Colon (tissue), 2 donors: ENCODE measurements around the gene CXCL16.
"Not testable (repeated sequence)": the region's sequence is repeated elsewhere in the genome, so short reads cannot be mapped to it uniquely, and the experiment has no call there.

Source experiments
- FAIRE-seq: peaks from 2 replicates; lab custom pipeline; 2012; peaks lifted over from hg19 to GRCh38; lab: Jason Lieb, UNC
- donor health status: control.
- donor health status: control.

CXCL16 gene

DNA sequence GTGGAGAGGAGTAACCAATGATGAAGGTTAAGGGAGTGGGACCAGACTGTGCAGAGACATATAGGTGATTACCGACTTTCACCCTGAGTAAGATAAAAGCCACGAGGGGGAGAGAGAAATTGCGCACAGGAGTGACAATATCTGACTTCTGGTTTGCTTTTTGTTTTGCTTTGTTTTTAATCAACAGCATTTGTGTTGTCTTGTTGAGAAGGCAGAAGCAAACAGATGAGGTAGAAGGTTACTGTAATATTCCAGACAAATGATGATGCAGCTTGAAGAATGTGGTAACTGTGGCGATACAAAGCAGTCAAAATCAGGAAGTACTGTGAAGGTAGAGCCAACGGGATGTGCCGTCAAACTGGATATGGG, 43.3 kb downstream of the CXCL16 start:
- no peak for FAIRE-seq

DNA sequence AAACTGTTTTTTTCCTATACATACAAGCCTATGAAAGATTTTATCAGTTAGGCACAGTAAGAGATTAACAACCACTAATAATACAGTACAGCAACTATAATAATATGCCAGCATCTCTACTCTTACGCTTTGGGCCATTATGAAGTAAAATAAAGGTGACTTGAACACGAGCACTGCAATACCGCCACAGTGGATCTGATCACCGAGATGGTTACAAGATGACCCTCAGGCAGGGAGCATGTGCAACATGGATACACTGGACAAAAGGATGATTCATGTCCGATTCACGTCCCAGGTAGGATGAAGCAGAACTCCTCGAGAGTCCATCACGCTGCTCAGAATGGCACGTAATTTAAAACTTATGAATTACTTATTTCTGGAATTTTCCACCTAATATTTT, 46.3 kb downstream of the CXCL16 start:
- no peak for FAIRE-seq

DNA sequence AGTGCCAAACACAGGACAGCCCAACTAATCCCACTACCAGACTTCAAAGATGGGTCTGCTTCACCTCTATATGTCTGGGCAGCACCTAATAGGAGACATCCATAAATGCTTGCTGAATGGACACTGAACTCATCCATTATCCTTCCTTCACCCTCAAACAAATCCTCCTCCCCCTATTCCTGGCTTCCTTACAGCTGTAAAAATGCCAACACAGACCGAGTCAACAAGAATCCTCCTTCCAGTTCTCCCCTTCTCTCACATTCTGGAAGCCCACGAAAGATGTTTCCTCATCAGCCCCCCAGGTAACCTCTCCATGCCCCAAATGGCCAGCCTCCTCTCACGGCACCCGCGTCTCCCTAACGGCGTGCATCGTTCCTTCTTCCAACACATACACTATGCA, 48.0 kb downstream of the CXCL16 start:
- no peak for FAIRE-seq

DNA sequence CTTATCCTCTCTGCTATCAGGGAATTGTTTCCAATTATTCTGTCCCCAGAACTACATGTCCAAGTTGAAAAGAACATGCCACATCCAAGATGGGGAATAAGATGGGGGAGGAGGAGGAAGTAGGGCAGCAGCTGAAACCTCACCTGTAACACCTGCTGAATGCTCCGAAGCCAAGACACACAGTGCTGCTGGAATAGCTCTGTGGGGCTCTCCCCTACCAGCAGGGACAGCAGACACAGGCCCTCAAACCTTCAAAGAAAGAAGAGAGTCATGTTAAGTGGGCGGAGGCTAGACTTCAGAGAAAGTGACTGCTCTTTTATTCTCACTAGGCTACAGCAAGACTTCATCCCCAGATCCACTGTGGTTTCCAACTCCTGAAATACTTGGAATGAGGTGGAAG, 49.0 kb downstream of the CXCL16 start:
- FAIRE-seq, result no peak

DNA sequence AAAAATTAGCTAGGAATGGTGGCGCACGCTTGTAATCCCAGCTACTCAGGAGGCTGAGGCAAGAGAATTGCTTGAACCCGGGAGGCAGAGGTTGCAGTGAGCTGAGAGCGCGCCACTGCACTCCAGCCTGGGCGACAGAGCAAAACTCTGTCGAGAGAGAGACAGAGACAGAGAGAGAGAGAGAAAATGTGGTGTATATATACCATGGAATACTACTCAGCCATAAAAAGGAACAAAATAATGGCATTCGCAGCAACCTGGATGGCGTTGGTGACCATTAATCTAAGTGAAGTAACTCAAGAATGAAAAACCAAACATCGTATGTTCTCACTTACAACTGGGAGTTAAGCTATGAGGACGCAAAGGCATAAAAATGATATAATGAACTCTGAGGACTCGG, 49.9 kb downstream of the CXCL16 start:
- FAIRE-seq, result not testable (repeated sequence)

- FAIRE-seq, result not testable (repeated sequence)
Observed at GRCh38 chr17:4683739-4684138, 56.0 kb downstream of the CXCL16 start.
